T-helper 22 cell (primary cell): ENCODE measurements around the gene C13orf42.

Experiments
- DNase-seq: peaks from one replicate; pipeline ENCODE4 v3.0.0-alpha.2; 2020; ENCODE audit warnings: low read depth

Gene C13orf42

GRCh38 chr13:51065372-51066090, 45.5 kb downstream of the C13orf42 start:
- DNase-seq = no peak

- DNase-seq = no peak
These were observed 46.3 kb downstream of the C13orf42 start for GRCh38 chr13:51064753-51065152.

GRCh38 chr13:51063909-51064308, 47.2 kb downstream of the C13orf42 start:
- no peak for DNase-seq

- no peak for DNase-seq
These were observed 52.5 kb downstream of the C13orf42 start for GRCh38 chr13:51058461-51059167.

- DNase-seq = no peak
These were observed 53.2 kb downstream of the C13orf42 start for GRCh38 chr13:51057906-51058305.

- DNase-seq = no peak
These were observed 54.1 kb downstream of the C13orf42 start for GRCh38 chr13:51057001-51057400.

- no peak for DNase-seq
These were observed 58.5 kb downstream of the C13orf42 start for GRCh38 chr13:51052581-51052980.

- DNase-seq = no peak
These were observed 60.8 kb downstream of the C13orf42 start for GRCh38 chr13:51050021-51050830.

- DNase-seq = no peak
These were observed 62.5 kb downstream of the C13orf42 start for GRCh38 chr13:51048616-51049015.

- no peak for DNase-seq
These were observed 63.0 kb downstream of the C13orf42 start for GRCh38 chr13:51048166-51048461.

GRCh38 chr13:51047434-51048165, 63.5 kb downstream of the C13orf42 start:
- DNase-seq = no peak

- no peak for DNase-seq
These were observed 65.6 kb downstream of the C13orf42 start for GRCh38 chr13:51045451-51045850.

- DNase-seq = no peak
These were observed 66.9 kb downstream of the C13orf42 start for GRCh38 chr13:51044023-51044665.

GRCh38 chr13:51043310-51043709, 67.8 kb downstream of the C13orf42 start:
- DNase-seq = no peak

- DNase-seq = no peak
These were observed 69.4 kb downstream of the C13orf42 start for GRCh38 chr13:51041710-51042109.

GRCh38 chr13:51041126-51041525, 69.9 kb downstream of the C13orf42 start:
- DNase-seq = no peak

- no peak for DNase-seq
These were observed 70.6 kb downstream of the C13orf42 start for GRCh38 chr13:51040431-51040830.

GRCh38 chr13:51036418-51036817, 74.7 kb downstream of the C13orf42 start:
- DNase-seq = no peak

- no peak for DNase-seq
These were observed 75.1 kb downstream of the C13orf42 start for GRCh38 chr13:51035978-51036377.

GRCh38 chr13:51035469-51035868, 75.6 kb downstream of the C13orf42 start:
- DNase-seq = no peak

GRCh38 chr13:51034906-51035305, 76.2 kb downstream of the C13orf42 start:
- no peak for DNase-seq
